H7 (cell line): ENCODE measurements around the gene ZNF354C. TPM values are rescaled to one million over a fixed set of nuclear protein-coding genes. Genes with fewer than 3 reads are reported as not detected.
A peak's percentile ranks its signal among the peaks of the same experiment; 100 is the strongest.

Experiments used
- DNase-seq: peaks from one replicate; pipeline ENCODE4 v3.0.0; 2012
- H3K27me3 ChIP-seq: 2 replicates; pipeline ENCODE4 v1.6.0; 2011; ENCODE audit warnings: mild to moderate bottlenecking, low read length; ENCODE audit not compliant: control insufficient read depth, insufficient read depth
- H3K36me3 ChIP-seq: replicated peaks from 2 replicates; pipeline ENCODE4 v1.5.1; 2011; ENCODE audit warnings: low read length; ENCODE audit not compliant: control insufficient read depth, insufficient read depth
- H3K4me3 ChIP-seq: 2 replicates; pipeline ENCODE4 v1.5.1; 2011; ENCODE audit warnings: low read depth, mild to moderate bottlenecking, control low read depth, low read length, moderate library complexity; ENCODE audit not compliant: insufficient read depth
- total RNA-seq: library from RNA; depleted of rRNA; stranded (reverse); fragments of >200 nt; shearing (Covaris generic); gene quantifications from 2 replicates; pipeline ENCODE4 v1.2.3, GENCODE V29; 2014; rRNA removed

ZNF354C gene
- total RNA-seq: 0.03 and 0.07 TPM in 2 replicates

GRCh38 chr5:179060116-179061008 is at the start of gene ZNF354C:
Gene ZNF354C, plus strand, starts transcription at chr5:179060373. Its CDS starts 1,696 bp downstream, at chr5:179062069.
- H3K4me3 ChIP-seq: peak within 1 kb of the TSS; percentile 32; the same call in 1 of the 2 replicates
- peak; percentile 31 for DNase-seq
- no peaks in the 10 kb centered on the region for H3K27me3 ChIP-seq

GRCh38 chr5:179023528-179024189 is 36.5 kb upstream of the ZNF354C start, which contains the start of gene ZNF879:
Gene ZNF879, plus strand, starts transcription at chr5:179023804. Its CDS starts 1,201 bp downstream, at chr5:179025005.
- peak; percentile 96 for DNase-seq
- peak within 1 kb of the TSS; percentile 49 for H3K4me3 ChIP-seq
- peaks cover 7% of the 10 kb centered on the region for H3K36me3 ChIP-seq
- no peaks in the 10 kb centered on the region for H3K27me3 ChIP-seq

More at GRCh38 chr5:179060116-179061008, at the start of gene ZNF354C:
- no peaks in the 10 kb centered on the region for H3K36me3 ChIP-seq

- Histone ChIP-seq H3K27me3 (no peaks in the 10 kb centered on the region), H3K4me3 (no peak overlapping the region), H3K36me3 (peaks cover 6% of the 10 kb centered on the region)
- DNase-seq: no peak
Measured at GRCh38 chr5:179033004-179033580, 27.1 kb upstream of the ZNF354C start.

- DNase-seq: no peak
- Histone ChIP-seq H3K27me3 (no peaks in the 10 kb centered on the region), H3K4me3 (no peak overlapping the region), H3K36me3 (no peaks in the 10 kb centered on the region)
Measured at GRCh38 chr5:179044765-179045164, 15.4 kb upstream of the ZNF354C start.

- DNase-seq: no peak
Measured at GRCh38 chr5:179051784-179052183, 8.4 kb upstream of the ZNF354C start.

GRCh38 chr5:179054036-179054785 is 6.0 kb upstream of the ZNF354C start:
- Histone ChIP-seq H3K4me3 (no peak overlapping the region), H3K27me3 (no peaks in the 10 kb centered on the region), H3K36me3 (no peaks in the 10 kb centered on the region)
- DNase-seq: no peak

More at GRCh38 chr5:179051784-179052183, 8.4 kb upstream of the ZNF354C start:
- no peaks in the 10 kb centered on the region for H3K36me3 ChIP-seq
- H3K27me3 ChIP-seq: no peaks in the 10 kb centered on the region
- H3K4me3 ChIP-seq: no peak overlapping the region

GRCh38 chr5:179054876-179055275 is 5.3 kb upstream of the ZNF354C start:
- Histone ChIP-seq H3K4me3 (no peak overlapping the region), H3K36me3 (no peaks in the 10 kb centered on the region), H3K27me3 (no peaks in the 10 kb centered on the region)
- DNase-seq: no peak

GRCh38 chr5:179055436-179055835 is 4.7 kb upstream of the ZNF354C start:
- Histone ChIP-seq H3K27me3 (no peaks in the 10 kb centered on the region), H3K36me3 (no peaks in the 10 kb centered on the region), H3K4me3 (no peak overlapping the region)
- DNase-seq: no peak

- Histone ChIP-seq H3K36me3 (no peaks in the 10 kb centered on the region), H3K27me3 (no peaks in the 10 kb centered on the region), H3K4me3 (no peak overlapping the region)
- DNase-seq: no peak
Measured at GRCh38 chr5:179055841-179056240, 4.3 kb upstream of the ZNF354C start.

GRCh38 chr5:179061025-179061424 is 852 bp downstream of the ZNF354C start:
- no peak for DNase-seq
- Histone ChIP-seq H3K27me3 (no peaks in the 10 kb centered on the region), H3K36me3 (no peaks in the 10 kb centered on the region), H3K4me3 (no peak overlapping the region)

GRCh38 chr5:179065703-179066102 is 5.5 kb downstream of the ZNF354C start:
- Histone ChIP-seq H3K27me3 (no peaks in the 10 kb centered on the region), H3K4me3 (no peak overlapping the region), H3K36me3 (no peaks in the 10 kb centered on the region)
- no peak for DNase-seq

GRCh38 chr5:179079165-179079987 is 19.2 kb downstream of the ZNF354C start:
- no peak for DNase-seq
- Histone ChIP-seq H3K36me3 (no peaks in the 10 kb centered on the region), H3K27me3 (no peaks in the 10 kb centered on the region), H3K4me3 (no peak overlapping the region)

- Histone ChIP-seq H3K27me3 (no peaks in the 10 kb centered on the region), H3K4me3 (no peak overlapping the region), H3K36me3 (no peaks in the 10 kb centered on the region)
- no peak for DNase-seq
Measured at GRCh38 chr5:179080724-179081123, 20.6 kb downstream of the ZNF354C start.
